ENCODE measurements around the gene STAB2.

The STAB2 gene

DNA sequence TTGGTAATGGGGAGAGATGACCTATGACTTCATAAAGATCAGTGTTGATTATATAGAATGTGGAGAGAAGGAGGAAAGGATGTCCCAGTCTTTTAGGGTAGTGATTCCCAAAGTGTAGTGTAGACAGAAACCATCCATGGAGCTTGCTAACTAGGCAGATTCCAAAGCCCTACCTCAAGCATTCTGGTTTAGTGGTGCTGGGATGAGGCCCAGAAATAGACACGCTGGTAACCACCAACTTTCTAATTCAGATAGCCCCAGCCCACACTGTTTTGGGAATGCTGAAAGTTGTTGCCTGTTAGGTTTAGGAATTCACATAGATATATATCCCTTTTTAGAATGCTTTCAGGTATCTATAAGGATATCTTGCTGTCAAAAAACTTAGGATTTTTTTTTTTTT, 69.2 kb downstream of the STAB2 start:
- Histone ChIP-seq H3K4me1 (ENCODE audit: low read length) (no peaks in the 10 kb centered on the region), H4K20me1 (ENCODE audit: insufficient read depth, low read length) (no peaks in the 10 kb centered on the region), H3K9me2 (replicated peaks; ENCODE audit: insufficient read depth, low read length) (no peaks in the 10 kb centered on the region), H3K79me2 (ENCODE audit: low read length) (no peaks in the 10 kb centered on the region), H3F3A (ENCODE audit: insufficient read depth, low read length) (no peaks in the 10 kb centered on the region), H3K4me3 (ENCODE audit: low read length) (no peak overlapping the region), H3K9ac (ENCODE audit: low read length) (no peak overlapping the region), H3K27me3 (replicated peaks; ENCODE audit: insufficient read depth, low read length) (no peaks in the 10 kb centered on the region), H2AFZ (ENCODE audit: low read length) (no peak overlapping the region), H3K36me3 (replicated peaks; ENCODE audit: insufficient read depth, low read length) (no peaks in the 10 kb centered on the region), H3K9me3 (replicated peaks; ENCODE audit: insufficient read depth, low read length) (no peaks in the 10 kb centered on the region), H3K4me2 (ENCODE audit: low read depth, low read length) (no peak overlapping the region), H3K27ac (ENCODE audit: low read length) (no peak overlapping the region)
- no peak for DNase-seq
- TF ChIP-seq EZH2phosphoT487 (IDR thresholded peaks at IDR 0.05; ENCODE audit: low read length), result no peak

DNA sequence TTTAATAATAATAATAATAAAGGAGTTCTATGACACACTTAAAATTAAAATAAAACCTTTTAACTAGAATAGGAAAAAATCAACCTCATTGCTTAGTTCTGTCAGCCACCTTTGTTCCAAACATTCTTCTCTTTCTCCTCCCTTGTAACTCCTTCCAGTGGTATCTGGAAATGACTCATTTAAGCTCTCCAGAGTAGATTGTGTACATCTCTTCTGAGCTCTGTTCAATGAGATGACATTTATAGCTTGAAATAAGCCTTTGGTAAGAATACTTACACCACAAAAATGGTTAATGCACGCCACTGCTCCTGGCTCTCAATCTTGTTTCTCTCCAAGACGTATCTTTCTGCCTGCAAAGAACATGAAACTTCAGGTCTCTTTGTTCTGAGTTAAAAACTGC, 70.3 kb downstream of the STAB2 start:
- Histone ChIP-seq H3K4me2 (ENCODE audit: low read depth, low read length) (no peak overlapping the region), H4K20me1 (ENCODE audit: insufficient read depth, low read length) (no peaks in the 10 kb centered on the region), H2AFZ (ENCODE audit: low read length) (no peak overlapping the region), H3K79me2 (ENCODE audit: low read length) (no peaks in the 10 kb centered on the region), H3K36me3 (replicated peaks; ENCODE audit: insufficient read depth, low read length) (no peaks in the 10 kb centered on the region), H3K9me3 (replicated peaks; ENCODE audit: insufficient read depth, low read length) (no peaks in the 10 kb centered on the region), H3K9me2 (replicated peaks; ENCODE audit: insufficient read depth, low read length) (no peaks in the 10 kb centered on the region), H3K9ac (ENCODE audit: low read length) (no peak overlapping the region), H3K27me3 (replicated peaks; ENCODE audit: insufficient read depth, low read length) (no peaks in the 10 kb centered on the region), H3K27ac (ENCODE audit: low read length) (no peak overlapping the region), H3F3A (ENCODE audit: insufficient read depth, low read length) (no peaks in the 10 kb centered on the region), H3K4me1 (ENCODE audit: low read length) (no peaks in the 10 kb centered on the region), H3K4me3 (ENCODE audit: low read length) (no peak overlapping the region)
- no peak for DNase-seq
- TF ChIP-seq EZH2 (optimal IDR thresholded peaks at IDR 0.05; ENCODE audit: low read depth, low read length), result no peak

DNA sequence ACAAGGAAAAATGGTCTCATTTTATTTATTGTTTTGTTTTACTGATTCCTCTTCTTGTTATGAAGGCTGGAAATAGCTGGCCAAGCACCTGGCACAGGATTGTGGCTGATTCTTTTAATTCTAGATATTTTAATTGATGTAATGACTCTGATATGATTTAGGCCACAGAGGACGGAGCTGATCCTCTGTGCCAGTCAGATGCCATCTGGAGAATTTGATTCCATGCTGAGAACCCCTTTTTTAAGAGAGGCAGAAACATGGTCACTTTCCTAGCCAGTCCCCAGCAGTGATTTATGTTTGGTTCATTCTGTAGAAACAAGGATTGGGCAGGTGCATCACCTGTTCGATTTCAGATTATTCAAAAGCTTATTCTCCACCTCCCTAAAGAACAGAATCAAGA, 77.6 kb downstream of the STAB2 start:
- Histone ChIP-seq H3K4me3 (ENCODE audit: low read length) (no peak overlapping the region), H3K27ac (ENCODE audit: low read length) (no peak overlapping the region), H3K4me2 (ENCODE audit: low read depth, low read length) (no peak overlapping the region), H4K20me1 (ENCODE audit: insufficient read depth, low read length) (no peaks in the 10 kb centered on the region), H3K36me3 (replicated peaks; ENCODE audit: insufficient read depth, low read length) (no peaks in the 10 kb centered on the region), H3K9me3 (replicated peaks; ENCODE audit: insufficient read depth, low read length) (no peaks in the 10 kb centered on the region), H3K4me1 (ENCODE audit: low read length) (no peaks in the 10 kb centered on the region), H3K9ac (ENCODE audit: low read length) (no peak overlapping the region), H3K27me3 (replicated peaks; ENCODE audit: insufficient read depth, low read length) (no peaks in the 10 kb centered on the region), H2AFZ (ENCODE audit: low read length) (no peak overlapping the region), H3K79me2 (ENCODE audit: low read length) (no peaks in the 10 kb centered on the region), H3F3A (ENCODE audit: insufficient read depth, low read length) (no peaks in the 10 kb centered on the region), H3K9me2 (replicated peaks; ENCODE audit: insufficient read depth, low read length) (no peaks in the 10 kb centered on the region)
- DNase-seq, result no peak
- TF ChIP-seq, protein P1, sequence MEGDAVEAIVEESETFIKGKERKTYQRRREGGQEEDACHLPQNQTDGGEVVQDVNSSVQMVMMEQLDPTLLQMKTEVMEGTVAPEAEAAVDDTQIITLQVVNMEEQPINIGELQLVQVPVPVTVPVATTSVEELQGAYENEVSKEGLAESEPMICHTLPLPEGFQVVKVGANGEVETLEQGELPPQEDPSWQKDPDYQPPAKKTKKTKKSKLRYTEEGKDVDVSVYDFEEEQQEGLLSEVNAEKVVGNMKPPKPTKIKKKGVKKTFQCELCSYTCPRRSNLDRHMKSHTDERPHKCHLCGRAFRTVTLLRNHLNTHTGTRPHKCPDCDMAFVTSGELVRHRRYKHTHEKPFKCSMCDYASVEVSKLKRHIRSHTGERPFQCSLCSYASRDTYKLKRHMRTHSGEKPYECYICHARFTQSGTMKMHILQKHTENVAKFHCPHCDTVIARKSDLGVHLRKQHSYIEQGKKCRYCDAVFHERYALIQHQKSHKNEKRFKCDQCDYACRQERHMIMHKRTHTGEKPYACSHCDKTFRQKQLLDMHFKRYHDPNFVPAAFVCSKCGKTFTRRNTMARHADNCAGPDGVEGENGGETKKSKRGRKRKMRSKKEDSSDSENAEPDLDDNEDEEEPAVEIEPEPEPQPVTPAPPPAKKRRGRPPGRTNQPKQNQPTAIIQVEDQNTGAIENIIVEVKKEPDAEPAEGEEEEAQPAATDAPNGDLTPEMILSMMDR (IDR thresholded peaks at IDR 0.05; ENCODE audit: low read length), result no peak
- TF ChIP-seq EZH2 (optimal IDR thresholded peaks at IDR 0.05; ENCODE audit: low read depth, low read length) (no peak), EZH2phosphoT487 (IDR thresholded peaks at IDR 0.05; ENCODE audit: low read length) (no peak)

DNA sequence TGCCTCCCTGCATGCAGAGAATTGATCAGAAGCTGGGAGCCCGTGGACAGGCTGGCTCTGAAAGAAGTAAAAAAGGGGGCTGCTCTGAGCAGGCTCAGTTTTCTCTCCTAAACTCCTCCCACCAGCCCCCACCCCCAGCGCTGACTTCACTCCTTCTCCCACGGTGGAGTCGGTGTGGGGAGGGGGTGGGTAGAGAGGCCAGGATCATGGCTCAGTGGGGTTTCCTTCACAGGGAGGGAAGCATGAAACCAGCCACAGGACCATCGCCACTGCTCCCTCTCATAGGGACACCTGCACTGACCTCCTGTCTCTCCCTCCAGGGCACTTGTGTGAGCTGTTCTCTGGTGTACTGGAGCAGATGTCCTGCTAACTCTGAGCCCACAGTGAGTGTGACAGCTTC, 78.9 kb downstream of the STAB2 start:
- Histone ChIP-seq H4K20me1 (ENCODE audit: insufficient read depth, low read length) (no peaks in the 10 kb centered on the region), H3K27me3 (replicated peaks; ENCODE audit: insufficient read depth, low read length) (no peaks in the 10 kb centered on the region), H3K4me2 (ENCODE audit: low read depth, low read length) (no peak overlapping the region), H3K9me2 (replicated peaks; ENCODE audit: insufficient read depth, low read length) (no peaks in the 10 kb centered on the region), H3K27ac (ENCODE audit: low read length) (no peak overlapping the region), H3K4me1 (ENCODE audit: low read length) (no peaks in the 10 kb centered on the region), H2AFZ (ENCODE audit: low read length) (no peak overlapping the region), H3K36me3 (replicated peaks; ENCODE audit: insufficient read depth, low read length) (no peaks in the 10 kb centered on the region), H3K9ac (ENCODE audit: low read length) (no peak overlapping the region), H3K79me2 (ENCODE audit: low read length) (no peaks in the 10 kb centered on the region), H3K9me3 (replicated peaks; ENCODE audit: insufficient read depth, low read length) (no peaks in the 10 kb centered on the region), H3F3A (ENCODE audit: insufficient read depth, low read length) (no peaks in the 10 kb centered on the region), H3K4me3 (ENCODE audit: low read length) (no peak overlapping the region)
- DNase-seq, result no peak
- TF ChIP-seq EZH2phosphoT487 (IDR thresholded peaks at IDR 0.05; ENCODE audit: low read length) (no peak), EZH2 (optimal IDR thresholded peaks at IDR 0.05; ENCODE audit: low read depth, low read length) (no peak)
- TF ChIP-seq, protein P1 (IDR thresholded peaks at IDR 0.05; ENCODE audit: low read length), result no peak
